GM12874 (cell line): ENCODE results near the gene POLA2.

ENCODE experiments used
- TF ChIP-seq, protein P1 (sequence below): IDR thresholded peaks from 2 replicates; pipeline ENCODE4 v1.5.1; 2011; ENCODE audit warnings: low read depth, mild to moderate bottlenecking, control low read depth, low read length, moderate library complexity; ENCODE audit not compliant: insufficient read depth

POLA2 gene

DNA sequence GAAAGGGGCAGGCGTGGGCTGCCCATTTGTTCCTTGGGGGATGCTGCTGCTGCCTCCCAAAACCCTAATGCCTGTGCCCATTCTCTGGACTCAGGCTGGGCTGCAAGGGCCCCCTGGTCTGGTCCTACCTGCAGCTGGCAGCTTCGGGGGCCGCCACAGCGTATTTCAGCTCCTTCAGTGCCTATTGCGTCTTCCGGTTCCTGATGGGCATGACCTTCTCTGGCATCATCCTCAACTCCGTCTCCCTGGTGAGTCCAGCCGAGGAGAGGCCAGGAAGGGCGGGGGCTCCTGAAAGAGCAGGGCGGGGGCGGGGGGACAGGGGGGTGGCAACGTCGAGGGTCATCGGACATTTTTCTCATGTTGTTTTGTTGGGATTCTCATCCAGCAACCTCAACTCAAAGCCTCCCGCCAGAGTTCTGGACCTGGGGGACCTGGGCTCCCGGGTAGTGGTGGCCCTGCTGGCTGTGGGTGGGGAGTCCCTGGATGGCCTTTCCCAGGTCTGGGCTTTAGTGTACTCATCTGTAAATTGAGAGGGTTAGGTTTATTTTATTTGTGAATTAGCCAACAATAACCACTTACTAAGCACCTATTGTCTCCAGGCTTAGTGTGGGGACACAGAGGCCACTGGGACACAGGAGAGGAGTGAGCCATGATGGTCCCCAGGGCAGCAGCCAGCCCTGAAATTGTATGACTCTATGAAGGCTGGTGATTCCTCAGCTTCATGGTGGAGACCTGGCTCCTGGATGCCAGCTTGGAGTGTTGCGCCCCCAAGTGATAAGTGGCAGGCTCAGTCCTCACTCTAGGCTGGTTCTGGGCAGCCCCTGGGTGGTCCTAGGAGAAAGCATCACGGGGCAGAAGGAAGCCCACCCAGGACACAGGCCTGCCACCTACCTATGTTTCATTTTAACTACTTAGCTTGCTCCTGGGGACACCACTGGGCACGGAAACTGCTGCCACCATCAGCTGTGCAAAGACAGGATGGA, 44.0 kb upstream of the POLA2 start:
- TF ChIP-seq, protein P1, sequence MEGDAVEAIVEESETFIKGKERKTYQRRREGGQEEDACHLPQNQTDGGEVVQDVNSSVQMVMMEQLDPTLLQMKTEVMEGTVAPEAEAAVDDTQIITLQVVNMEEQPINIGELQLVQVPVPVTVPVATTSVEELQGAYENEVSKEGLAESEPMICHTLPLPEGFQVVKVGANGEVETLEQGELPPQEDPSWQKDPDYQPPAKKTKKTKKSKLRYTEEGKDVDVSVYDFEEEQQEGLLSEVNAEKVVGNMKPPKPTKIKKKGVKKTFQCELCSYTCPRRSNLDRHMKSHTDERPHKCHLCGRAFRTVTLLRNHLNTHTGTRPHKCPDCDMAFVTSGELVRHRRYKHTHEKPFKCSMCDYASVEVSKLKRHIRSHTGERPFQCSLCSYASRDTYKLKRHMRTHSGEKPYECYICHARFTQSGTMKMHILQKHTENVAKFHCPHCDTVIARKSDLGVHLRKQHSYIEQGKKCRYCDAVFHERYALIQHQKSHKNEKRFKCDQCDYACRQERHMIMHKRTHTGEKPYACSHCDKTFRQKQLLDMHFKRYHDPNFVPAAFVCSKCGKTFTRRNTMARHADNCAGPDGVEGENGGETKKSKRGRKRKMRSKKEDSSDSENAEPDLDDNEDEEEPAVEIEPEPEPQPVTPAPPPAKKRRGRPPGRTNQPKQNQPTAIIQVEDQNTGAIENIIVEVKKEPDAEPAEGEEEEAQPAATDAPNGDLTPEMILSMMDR: no peak

DNA sequence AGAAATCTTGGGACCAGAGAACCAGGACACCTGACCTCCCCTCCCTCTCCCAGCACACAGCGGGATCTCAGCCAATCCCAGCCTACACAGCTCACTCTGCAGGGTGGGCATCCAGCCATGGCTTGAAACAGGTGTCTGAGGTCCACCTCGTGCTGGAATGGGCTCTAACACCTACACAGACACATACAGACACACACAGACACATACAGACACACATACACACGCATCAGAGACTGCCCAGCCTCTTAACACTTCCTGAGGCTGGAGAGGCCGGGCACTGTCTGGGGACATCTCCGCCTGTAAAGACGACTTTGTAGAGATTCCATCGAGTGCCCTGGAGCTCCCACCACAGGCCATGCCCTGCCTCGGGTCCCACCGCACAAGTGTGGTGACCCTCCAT, 43.3 kb upstream of the POLA2 start:
- TF ChIP-seq, protein P1: no peak

DNA sequence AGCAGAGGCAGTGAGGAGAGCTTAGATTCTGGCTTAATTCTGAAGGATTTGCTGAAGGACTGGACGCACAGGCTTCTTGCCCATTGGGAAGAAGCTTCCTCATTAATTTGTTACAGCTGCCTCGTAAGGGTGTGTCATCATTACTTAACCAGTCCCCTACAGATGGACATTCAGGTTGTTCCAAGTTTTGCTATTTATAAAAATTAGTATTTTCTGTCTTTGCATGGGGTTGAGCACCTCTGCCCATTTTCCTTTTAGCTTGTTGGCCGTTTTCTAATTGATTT, 41.9 kb upstream of the POLA2 start:
- TF ChIP-seq, protein P1: no peak

DNA sequence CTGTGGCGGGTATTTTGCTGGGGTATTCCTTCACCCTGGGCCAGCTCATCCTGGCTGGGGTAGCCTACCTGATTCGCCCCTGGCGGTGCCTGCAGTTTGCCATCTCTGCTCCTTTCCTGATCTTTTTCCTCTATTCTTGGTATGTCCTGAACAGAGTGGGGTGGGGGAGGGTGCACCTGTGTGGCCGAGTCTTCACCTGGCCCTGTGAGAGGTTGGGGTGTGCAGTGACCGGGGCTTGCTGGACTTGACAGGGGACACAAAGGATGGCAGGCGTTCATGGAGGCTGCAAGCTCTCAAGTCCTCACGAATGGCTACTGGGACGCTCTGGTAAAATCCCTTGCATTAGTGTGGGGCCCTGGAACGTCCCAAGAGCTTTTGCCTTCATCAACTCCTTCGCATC, 40.7 kb upstream of the POLA2 start:
- TF ChIP-seq, protein P1: no peak

DNA sequence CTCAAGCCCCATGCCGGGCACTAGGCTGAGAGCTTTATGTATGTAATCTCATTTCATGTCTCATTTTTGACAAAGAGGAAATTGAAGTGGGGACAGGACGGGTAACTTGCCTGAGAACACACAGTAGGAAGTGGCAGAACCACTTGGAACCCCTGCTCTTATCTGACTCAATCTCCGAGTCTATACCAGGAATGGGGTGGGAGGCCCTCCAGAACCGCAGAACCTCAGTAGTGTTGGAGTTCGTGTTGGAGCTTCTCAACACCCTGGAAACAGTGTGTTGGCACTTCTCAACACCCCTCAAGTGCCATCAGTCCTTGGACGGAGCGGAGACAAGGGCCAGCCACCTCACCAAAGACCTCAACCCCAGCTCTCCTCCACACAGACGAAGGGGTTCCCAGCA, 38.8 kb upstream of the POLA2 start:
- TF ChIP-seq, protein P1: no peak

DNA sequence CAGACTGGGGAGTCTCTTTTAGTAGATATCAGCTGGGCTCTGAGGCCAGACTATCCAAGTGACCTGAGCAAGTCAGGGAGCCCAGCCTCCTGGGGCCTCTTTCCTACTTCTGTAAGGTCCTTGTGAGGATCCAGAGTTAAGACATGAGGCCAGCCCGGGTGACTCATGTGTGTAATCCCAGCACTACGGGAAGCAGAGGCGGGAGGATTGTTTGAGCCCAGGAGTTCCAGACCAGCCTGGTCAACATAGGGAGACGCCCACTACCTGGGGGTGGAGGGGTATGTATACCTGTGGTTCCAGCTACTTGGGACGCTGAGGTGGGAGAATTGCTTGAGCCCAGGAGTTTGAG, 36.9 kb upstream of the POLA2 start:
- TF ChIP-seq, protein P1: no peak

DNA sequence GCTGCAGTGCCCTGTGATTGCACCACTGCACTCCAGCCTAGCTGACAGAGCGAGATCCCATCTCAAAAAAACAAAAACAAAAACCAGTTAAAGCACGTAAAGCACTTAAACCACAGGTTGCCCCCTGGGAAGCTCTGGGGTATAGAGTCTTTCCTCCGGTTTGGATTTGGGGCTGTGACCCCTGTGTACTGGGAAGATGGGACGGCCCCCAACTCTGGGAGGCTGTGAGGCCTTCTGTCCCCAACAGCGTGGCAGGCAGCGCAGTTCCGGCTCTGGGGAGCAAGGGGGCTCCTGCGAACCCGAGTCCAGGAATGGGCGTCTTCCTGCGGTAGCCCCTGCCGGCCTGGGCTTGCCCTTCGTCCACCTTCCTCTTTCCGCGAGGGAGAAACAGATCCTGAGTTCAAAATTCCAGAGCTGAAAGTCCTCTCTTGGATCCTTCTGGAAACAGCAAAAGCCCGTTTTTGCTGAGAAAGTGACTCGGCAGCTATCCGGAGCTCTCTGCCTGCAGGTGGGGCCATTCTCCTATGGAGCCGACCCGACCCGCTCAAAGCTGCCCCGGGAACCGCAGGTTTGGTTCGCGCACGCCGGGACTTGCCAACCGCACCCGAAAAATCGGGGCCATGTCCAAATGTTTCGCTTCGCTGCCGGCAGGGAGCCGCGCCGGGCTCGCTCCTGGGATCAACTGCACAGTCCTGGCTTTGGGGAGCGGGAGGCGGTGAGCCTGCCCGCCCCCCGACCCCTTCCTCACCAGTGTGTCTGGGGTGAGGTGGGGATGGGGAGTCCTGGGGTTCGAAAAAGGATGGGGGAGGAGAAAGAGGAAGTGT, 36.3 kb upstream of the POLA2 start:
- TF ChIP-seq, protein P1: peak; percentile 62
